Measurements from ENCODE around the gene CCDC197.
A peak's percentile ranks its signal among the peaks of the same experiment; 100 is the strongest.

Gene CCDC197

DNA sequence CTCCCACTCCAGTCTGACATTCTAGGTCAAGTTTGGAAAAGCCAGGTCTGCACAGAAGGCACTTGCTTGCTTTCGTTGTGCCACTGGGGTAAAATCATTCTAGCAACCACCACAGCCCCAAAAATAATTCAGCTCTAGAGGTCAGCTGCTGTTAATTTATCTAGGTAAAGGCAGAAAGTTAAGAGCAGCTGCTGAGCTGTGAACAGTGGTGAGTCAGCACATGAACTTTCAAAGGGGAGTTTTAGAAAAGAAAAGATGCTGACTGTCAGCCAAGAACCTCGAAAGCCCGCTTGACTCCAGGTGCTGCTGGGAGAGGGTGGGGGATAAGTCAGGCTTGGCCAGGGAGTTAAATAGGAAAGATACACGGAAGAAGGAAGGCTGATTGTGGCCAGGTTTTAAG is 12.7 kb downstream of the CCDC197 start:
- no peaks in the 10 kb centered on the region for H4K20me1 ChIP-seq (ENCODE audit: insufficient read depth, low read length)
- peak overlapping the region; percentile 32; the same call in 1 of the 2 replicates for H3K4me2 ChIP-seq (ENCODE audit: low read depth, low read length)
- no peaks in the 10 kb centered on the region for H3K9me3 ChIP-seq (replicated peaks; ENCODE audit: insufficient read depth, low read length)
- DNase-seq, result peak; percentile 86
- H3K27ac ChIP-seq (ENCODE audit: low read length), result peak overlapping the region; percentile 96
- H3K4me3 ChIP-seq (ENCODE audit: low read length), result no peak overlapping the region
- H2AFZ ChIP-seq (ENCODE audit: low read length), result no peak overlapping the region
- no peaks in the 10 kb centered on the region for H3K27me3 ChIP-seq (replicated peaks; ENCODE audit: insufficient read depth, low read length)
- peaks cover 45% of the 10 kb centered on the region for H3K4me1 ChIP-seq (ENCODE audit: low read length)
- H3K79me2 ChIP-seq (ENCODE audit: low read length), result no peaks in the 10 kb centered on the region
- no peak for TF ChIP-seq EZH2 (optimal IDR thresholded peaks at IDR 0.05; ENCODE audit: low read depth, low read length)
- no peak for TF ChIP-seq EZH2phosphoT487 (IDR thresholded peaks at IDR 0.05; ENCODE audit: low read length)
- TF ChIP-seq CTCF (IDR thresholded peaks at IDR 0.05; ENCODE audit: low read length), result no peak
- H3K36me3 ChIP-seq (replicated peaks; ENCODE audit: insufficient read depth, low read length), result no peaks in the 10 kb centered on the region
- peaks cover 33% of the 10 kb centered on the region for H3F3A ChIP-seq (ENCODE audit: insufficient read depth, low read length)
- peak overlapping the region; percentile 41; the same call in 1 of the 2 replicates for H3K9ac ChIP-seq (ENCODE audit: low read length)
- H3K9me2 ChIP-seq (replicated peaks; ENCODE audit: insufficient read depth, low read length), result no peaks in the 10 kb centered on the region

DNA sequence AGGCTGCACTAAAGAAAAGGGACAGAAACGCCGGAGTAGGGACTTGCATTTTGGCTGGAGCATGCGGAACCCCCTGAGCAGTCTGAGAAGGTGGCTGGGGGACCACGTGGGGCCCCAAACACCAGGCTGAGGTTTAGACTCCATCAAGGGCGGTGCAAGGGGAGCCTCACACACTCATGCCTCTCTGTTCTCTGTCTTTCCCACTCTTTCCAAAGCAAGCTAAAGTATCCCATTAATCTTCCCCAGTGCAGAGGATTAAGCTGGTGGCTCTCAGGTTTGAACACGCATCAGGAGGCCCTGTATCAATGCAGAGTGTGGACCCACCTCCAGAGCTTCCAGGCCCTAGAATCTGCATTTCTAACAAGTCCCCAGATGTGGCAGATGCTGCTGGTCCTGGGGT is 13.5 kb downstream of the CCDC197 start:
- Histone ChIP-seq H3F3A (ENCODE audit: insufficient read depth, low read length) (peaks cover 33% of the 10 kb centered on the region), H4K20me1 (ENCODE audit: insufficient read depth, low read length) (no peaks in the 10 kb centered on the region), H3K4me1 (ENCODE audit: low read length) (peaks cover 47% of the 10 kb centered on the region), H3K9me2 (replicated peaks; ENCODE audit: insufficient read depth, low read length) (no peaks in the 10 kb centered on the region), H3K4me3 (ENCODE audit: low read length) (no peak overlapping the region), H3K9ac (ENCODE audit: low read length) (no peak overlapping the region), H3K4me2 (ENCODE audit: low read depth, low read length) (no peak overlapping the region), H3K36me3 (replicated peaks; ENCODE audit: insufficient read depth, low read length) (no peaks in the 10 kb centered on the region), H3K27me3 (replicated peaks; ENCODE audit: insufficient read depth, low read length) (no peaks in the 10 kb centered on the region), H2AFZ (ENCODE audit: low read length) (no peak overlapping the region), H3K27ac (ENCODE audit: low read length) (peak overlapping the region; percentile 96; the same call in 1 of the 2 replicates), H3K79me2 (ENCODE audit: low read length) (no peaks in the 10 kb centered on the region), H3K9me3 (replicated peaks; ENCODE audit: insufficient read depth, low read length) (no peaks in the 10 kb centered on the region)
- DNase-seq, result no peak
- TF ChIP-seq EZH2 (optimal IDR thresholded peaks at IDR 0.05; ENCODE audit: low read depth, low read length) (no peak), CTCF (IDR thresholded peaks at IDR 0.05; ENCODE audit: low read length) (no peak), EZH2phosphoT487 (IDR thresholded peaks at IDR 0.05; ENCODE audit: low read length) (no peak)

- H3K36me3 ChIP-seq (replicated peaks; ENCODE audit: insufficient read depth, low read length), result no peaks in the 10 kb centered on the region
- H3K9me3 ChIP-seq (replicated peaks; ENCODE audit: insufficient read depth, low read length), result no peaks in the 10 kb centered on the region
- TF ChIP-seq EZH2 (optimal IDR thresholded peaks at IDR 0.05; ENCODE audit: low read depth, low read length), result no peak
- no peak for TF ChIP-seq CTCF (IDR thresholded peaks at IDR 0.05; ENCODE audit: low read length)
- no peak for TF ChIP-seq EZH2phosphoT487 (IDR thresholded peaks at IDR 0.05; ENCODE audit: low read length)
- no peak overlapping the region for H3K4me3 ChIP-seq (ENCODE audit: low read length)
- no peaks in the 10 kb centered on the region for H4K20me1 ChIP-seq (ENCODE audit: insufficient read depth, low read length)
- peak overlapping the region; percentile 74 for H3K4me2 ChIP-seq (ENCODE audit: low read depth, low read length)
- peaks cover 33% of the 10 kb centered on the region for H3F3A ChIP-seq (ENCODE audit: insufficient read depth, low read length)
- peak overlapping the region; percentile 96 for H3K27ac ChIP-seq (ENCODE audit: low read length)
- peaks cover 47% of the 10 kb centered on the region for H3K4me1 ChIP-seq (ENCODE audit: low read length)
- no peaks in the 10 kb centered on the region for H3K9me2 ChIP-seq (replicated peaks; ENCODE audit: insufficient read depth, low read length)
- no peaks in the 10 kb centered on the region for H3K79me2 ChIP-seq (ENCODE audit: low read length)
- peak overlapping the region; percentile 25; the same call in 1 of the 2 replicates for H3K9ac ChIP-seq (ENCODE audit: low read length)
- no peaks in the 10 kb centered on the region for H3K27me3 ChIP-seq (replicated peaks; ENCODE audit: insufficient read depth, low read length)
- no peak overlapping the region for H2AFZ ChIP-seq (ENCODE audit: low read length)
- DNase-seq, result peak; percentile 72
Observed at GRCh38 chr14:94011795-94012194, 14.7 kb downstream of the CCDC197 start.
